Midbrain (tissue), 1 donor: Measurements from ENCODE around the gene PIGM.
A peak's percentile ranks its signal among the peaks of the same experiment; 100 is the strongest.

Experiments
- DNase-seq: peaks from one replicate; lab custom pipeline; 2025; lab: John Stamatoyannopoulos, UW

Gene PIGM

GRCh38 chr1:160031365-160032164, at the start of gene PIGM:
PIGM (minus strand) TSS chr1:160031990; CDS start chr1:160031739, 251 bp downstream.
- DNase-seq, result peak; percentile 95

GRCh38 chr1:160081261-160081936, 49.6 kb upstream of the PIGM start, which contains the start of gene KCNJ9:
KCNJ9 (plus strand) TSS chr1:160081538; CDS start chr1:160084031, 2,493 bp downstream.
- peak; percentile 89 for DNase-seq

- no peak for DNase-seq
These were observed 48.8 kb upstream of the PIGM start for GRCh38 chr1:160080381-160081100.

- DNase-seq, result no peak
These were observed 47.7 kb upstream of the PIGM start for GRCh38 chr1:160079448-160079847.

- peak; percentile 85 for DNase-seq
These were observed 46.9 kb upstream of the PIGM start for GRCh38 chr1:160078512-160079195.

- no peak for DNase-seq
These were observed 45.7 kb upstream of the PIGM start for GRCh38 chr1:160077486-160077885.

- DNase-seq, result no peak
These were observed 44.5 kb upstream of the PIGM start for GRCh38 chr1:160076295-160076694.

- DNase-seq, result no peak
These were observed 44.0 kb upstream of the PIGM start for GRCh38 chr1:160075836-160076235.

- no peak for DNase-seq
These were observed 43.1 kb upstream of the PIGM start for GRCh38 chr1:160074865-160075264.

GRCh38 chr1:160071289-160071688, 39.5 kb upstream of the PIGM start:
- no peak for DNase-seq

GRCh38 chr1:160070243-160071163, 38.7 kb upstream of the PIGM start:
- peak; percentile 92 for DNase-seq

- DNase-seq, result peak; percentile 62
These were observed 37.9 kb upstream of the PIGM start, which contains the start of gene KCNJ10 for GRCh38 chr1:160069460-160070231. KCNJ10 (minus strand) TSS chr1:160070160; CDS start chr1:160042532, 27,628 bp downstream.

- DNase-seq, result peak; percentile 92
These were observed 36.4 kb upstream of the PIGM start for GRCh38 chr1:160068225-160068624.

GRCh38 chr1:160066829-160067745, 35.3 kb upstream of the PIGM start:
- DNase-seq, result peak; percentile 28

GRCh38 chr1:160064746-160065145, 33.0 kb upstream of the PIGM start:
- DNase-seq, result no peak

GRCh38 chr1:160064164-160064563, 32.4 kb upstream of the PIGM start:
- DNase-seq, result no peak

- peak; percentile 36 for DNase-seq
These were observed 31.4 kb upstream of the PIGM start for GRCh38 chr1:160063176-160063575.

- DNase-seq, result peak; percentile 97
These were observed 30.4 kb upstream of the PIGM start for GRCh38 chr1:160062230-160062532.
